ENCODE measurements around the gene SOS1.
"Not testable (repeated sequence)": the region's sequence is repeated elsewhere in the genome, so short reads cannot be mapped to it uniquely, and the experiment has no call there.

SOS1 gene

GRCh38 chr2:39138187-39138836, 17.5 kb upstream of the SOS1 start:
- not testable (repeated sequence) for DNase-seq

GRCh38 chr2:39136799-39137198, 15.9 kb upstream of the SOS1 start:
- peak in 2 of 6 experiments; percentile 21 to 24 for DNase-seq

- peak in 2 of 6 experiments; percentile 4 to 19 for DNase-seq
These were observed 14.9 kb upstream of the SOS1 start for GRCh38 chr2:39135690-39136259.

- DNase-seq = no peak
These were observed 12.5 kb upstream of the SOS1 start for GRCh38 chr2:39133215-39133851.

- DNase-seq = peak in 4 of 6 experiments; percentile 41 to 78 (median 74)
These were observed 8.1 kb upstream of the SOS1 start for GRCh38 chr2:39128919-39129391.

GRCh38 chr2:39127973-39128372, 7.1 kb upstream of the SOS1 start:
- no peak for DNase-seq

GRCh38 chr2:39124746-39125057, 3.9 kb upstream of the SOS1 start:
- DNase-seq = peak in 2 of 6 experiments; percentile 4 to 38

- DNase-seq = peak; percentile 87 to 96 (median 92)
These were observed 3.3 kb upstream of the SOS1 start for GRCh38 chr2:39124000-39124745.

GRCh38 chr2:39123436-39123999, 2.7 kb upstream of the SOS1 start:
- no peak for DNase-seq

GRCh38 chr2:39121523-39122063, 742 bp upstream of the SOS1 start:
- peak in 1 of 6 experiments; percentile 14 for DNase-seq

- no peak for DNase-seq
These were observed 405 bp downstream of the SOS1 start for GRCh38 chr2:39120521-39120770.

- DNase-seq = peak; percentile 10 to 54 (median 42)
These were observed 925 bp downstream of the SOS1 start for GRCh38 chr2:39119732-39120520.

GRCh38 chr2:39118786-39119499, 1.9 kb downstream of the SOS1 start:
- no peak for DNase-seq

GRCh38 chr2:39115556-39115955, 5.3 kb downstream of the SOS1 start:
- DNase-seq = no peak

GRCh38 chr2:39114771-39115170, 6.1 kb downstream of the SOS1 start:
- no peak for DNase-seq

GRCh38 chr2:39109537-39109936, 11.3 kb downstream of the SOS1 start:
- no peak for DNase-seq

GRCh38 chr2:39108377-39108776, 12.5 kb downstream of the SOS1 start:
- no peak for DNase-seq

- no peak for DNase-seq
These were observed 13.1 kb downstream of the SOS1 start for GRCh38 chr2:39107724-39108273.

- no peak for DNase-seq
These were observed 13.7 kb downstream of the SOS1 start for GRCh38 chr2:39107156-39107555.

- DNase-seq = no peak
These were observed 20.8 kb downstream of the SOS1 start for GRCh38 chr2:39099870-39100728.
